MG63 (cell line): ENCODE measurements around the gene NFE2L1. TPM values are rescaled to one million over a fixed set of nuclear protein-coding genes. Genes with fewer than 3 reads are reported as not detected.

ENCODE experiments used
- DNase-seq: peaks from one replicate; pipeline ENCODE4 v3.0.0-alpha.2; 2020
- H3K27me3 ChIP-seq: fragments of 250-450 bp; sonication (Bioruptor Pico); 2 replicates; pipeline ENCODE4 v1.5.1; 2020; ENCODE audit warnings: mild to moderate bottlenecking, moderate library complexity
- H3K36me3 ChIP-seq: fragments of 250-450 bp; sonication (Bioruptor Pico); 2 replicates; pipeline ENCODE4 v1.5.1; 2020; ENCODE audit warnings: mild to moderate bottlenecking, moderate library complexity
- H3K4me3 ChIP-seq: fragments of 250-450 bp; sonication (Bioruptor Pico); 2 replicates; pipeline ENCODE4 v1.5.1; 2020; ENCODE audit warnings: mild to moderate bottlenecking, moderate library complexity
- H3K9me3 ChIP-seq: fragments of 250-450 bp; sonication (Bioruptor Pico); 2 replicates; pipeline ENCODE4 v1.5.1; 2020; ENCODE audit warnings: mild to moderate bottlenecking, moderate library complexity
- total RNA-seq: library from RNA; depleted of rRNA; stranded (reverse); fragments of >200 nt; shearing (Covaris generic); gene quantifications from 2 replicates; pipeline ENCODE4 v1.2.3, GENCODE V29; 2014; ENCODE audit warnings: low replicate concordance

The NFE2L1 gene
- total RNA-seq, 1 experiment from 2014 or later: 33.6 TPM

DNA sequence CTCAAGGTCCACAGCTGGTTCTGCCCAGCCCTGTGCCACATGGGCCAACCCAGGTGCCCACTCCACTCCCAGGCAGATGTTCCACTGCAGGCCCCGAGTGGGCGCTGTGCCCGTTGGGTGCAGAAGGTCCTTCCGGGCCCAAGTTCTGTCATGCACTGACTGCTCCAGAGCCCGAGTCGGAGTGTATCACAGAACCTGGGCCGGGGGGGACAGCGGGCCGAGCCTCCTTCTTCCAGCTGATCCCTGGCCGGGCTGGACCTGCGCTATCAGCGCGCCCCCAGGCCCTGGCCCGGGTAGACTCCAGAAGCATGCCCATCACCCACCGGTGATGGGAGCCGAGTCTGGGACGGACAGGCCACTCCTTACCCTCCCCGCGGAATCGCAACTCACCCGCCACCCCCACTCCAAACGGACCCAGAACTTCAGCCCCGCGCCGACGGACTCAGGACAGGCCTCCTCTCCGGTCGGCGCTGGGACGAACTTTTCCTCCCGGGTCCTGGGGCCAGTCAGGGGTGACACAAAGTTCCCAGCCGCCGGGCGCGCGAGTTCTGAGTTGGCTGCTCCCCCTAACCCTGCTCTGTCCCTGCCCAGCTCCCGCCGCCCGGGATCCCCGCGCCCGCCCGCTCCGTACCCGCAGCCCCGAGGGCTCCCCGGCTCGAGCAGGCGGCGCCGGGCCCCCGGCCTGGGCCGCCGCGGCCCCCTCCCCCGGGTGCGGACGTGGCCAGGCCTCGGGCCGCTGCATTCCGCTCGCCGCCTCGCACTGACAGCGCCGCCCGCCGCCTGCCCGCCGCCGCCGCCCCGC is 10.9 kb upstream of the NFE2L1 start, which contains the start of gene COPZ2:
Gene COPZ2, minus strand, starts transcription at position 762 of the 802 bp plus-strand sequence. Its CDS starts 20 bp downstream, at position 742.
- Histone ChIP-seq H3K9me3 (no peaks in the 10 kb centered on the region), H3K36me3 (peaks cover 18% of the 10 kb centered on the region), H3K4me3 (peak within 1 kb of the TSS; percentile 70), H3K27me3 (no peaks in the 10 kb centered on the region)
- peak; percentile 84 for DNase-seq

DNA sequence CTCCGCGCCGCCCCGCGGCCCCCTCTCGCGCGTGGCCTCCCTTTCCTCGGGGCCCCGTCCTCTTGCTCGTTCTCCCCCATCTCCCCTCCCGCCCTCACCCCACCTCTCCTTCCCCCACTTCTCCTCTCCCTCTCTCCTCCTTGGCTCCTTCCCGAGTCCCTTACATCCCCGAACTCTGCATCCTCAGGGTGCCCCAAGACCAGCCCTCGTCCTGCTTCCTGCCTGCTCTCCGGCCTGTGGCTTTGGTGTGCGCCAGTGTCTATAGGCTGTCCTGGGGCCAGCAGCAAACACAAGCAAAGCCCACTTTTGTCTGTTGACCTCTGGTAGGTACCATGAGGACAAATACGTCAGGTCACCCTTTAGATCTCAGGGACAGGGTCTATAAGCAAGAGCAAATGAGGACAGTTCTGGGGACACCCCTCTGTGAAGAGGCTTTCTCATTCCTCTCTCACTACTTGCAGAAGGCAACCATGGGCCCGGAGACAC is 10.3 kb upstream of the NFE2L1 start:
- Histone ChIP-seq H3K9me3 (no peaks in the 10 kb centered on the region), H3K4me3 (peak overlapping the region; percentile 35), H3K36me3 (peaks cover 13% of the 10 kb centered on the region), H3K27me3 (no peaks in the 10 kb centered on the region)
- no peak for DNase-seq

DNA sequence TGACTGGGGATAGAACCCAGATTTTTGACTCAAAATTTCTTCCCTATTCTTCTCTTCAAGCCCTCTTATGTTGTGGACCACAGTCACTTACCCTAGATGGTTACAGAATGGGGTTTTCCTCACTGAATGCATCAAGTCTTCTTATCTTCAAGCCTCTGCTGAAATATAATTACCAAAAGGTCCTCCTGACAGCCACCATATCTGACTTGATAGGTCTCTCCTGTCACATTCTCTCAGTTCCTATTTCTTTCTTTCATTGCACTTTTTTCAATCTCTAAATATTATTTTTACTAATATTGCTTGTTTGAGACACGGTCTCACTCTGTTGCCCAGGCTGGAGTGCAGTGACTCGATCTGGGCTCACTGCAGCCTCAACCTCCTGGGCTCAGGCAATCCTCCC is 9.5 kb upstream of the NFE2L1 start:
- peaks cover 13% of the 10 kb centered on the region for H3K36me3 ChIP-seq

DNA sequence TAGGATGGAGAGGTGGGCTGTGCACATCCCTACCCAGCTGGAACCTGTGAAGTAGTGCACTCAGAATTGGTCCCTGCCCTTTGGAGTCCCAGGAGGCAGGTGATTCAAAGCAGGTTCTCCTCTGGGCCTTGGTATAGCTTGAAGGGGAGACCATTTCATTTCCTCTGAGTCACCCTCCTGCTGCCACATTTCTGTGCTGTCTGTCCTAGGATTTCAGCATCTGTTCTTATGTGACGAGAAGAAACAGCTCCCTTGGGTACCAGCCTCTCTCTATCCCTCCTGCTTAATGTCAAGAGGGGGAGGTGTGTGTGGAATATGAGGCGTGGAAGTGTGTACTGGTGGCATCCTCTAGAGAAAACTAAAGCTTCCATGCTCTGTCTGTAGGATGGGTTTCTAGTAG is 5.0 kb upstream of the NFE2L1 start:
- Histone ChIP-seq H3K4me3 (no peak overlapping the region), H3K27me3 (no peaks in the 10 kb centered on the region), H3K9me3 (no peaks in the 10 kb centered on the region), H3K36me3 (peaks cover 9% of the 10 kb centered on the region; the same call in 1 of the 2 replicates)
- no peak for DNase-seq

More for the DNA sequence above, 9.5 kb upstream of the NFE2L1 start:
- Histone ChIP-seq H3K27me3 (no peaks in the 10 kb centered on the region), H3K9me3 (no peaks in the 10 kb centered on the region), H3K4me3 (no peak overlapping the region)
- no peak for DNase-seq

DNA sequence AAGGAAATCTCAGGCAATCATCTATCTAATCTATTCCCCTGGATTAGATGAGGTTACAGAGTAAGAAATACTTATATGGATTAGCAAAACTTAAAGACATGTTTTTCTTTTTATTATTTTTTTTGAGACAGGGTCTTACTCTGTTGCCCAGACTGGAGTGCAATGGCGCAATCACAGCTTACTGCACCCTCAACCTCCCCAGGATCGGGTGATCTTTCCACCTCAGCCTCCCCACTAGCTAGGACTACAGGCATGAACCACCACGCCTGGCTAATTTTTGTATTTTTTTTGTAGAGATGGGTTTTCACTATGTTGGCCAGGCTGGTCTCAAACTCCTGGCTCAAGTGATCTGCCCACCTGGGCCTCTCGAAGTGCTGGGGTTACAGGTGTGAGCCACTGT is 3.3 kb upstream of the NFE2L1 start:
- Histone ChIP-seq H3K9me3 (no peaks in the 10 kb centered on the region), H3K36me3 (peaks cover 9% of the 10 kb centered on the region; the same call in 1 of the 2 replicates), H3K4me3 (no peak overlapping the region), H3K27me3 (no peaks in the 10 kb centered on the region)
- DNase-seq: no peak

DNA sequence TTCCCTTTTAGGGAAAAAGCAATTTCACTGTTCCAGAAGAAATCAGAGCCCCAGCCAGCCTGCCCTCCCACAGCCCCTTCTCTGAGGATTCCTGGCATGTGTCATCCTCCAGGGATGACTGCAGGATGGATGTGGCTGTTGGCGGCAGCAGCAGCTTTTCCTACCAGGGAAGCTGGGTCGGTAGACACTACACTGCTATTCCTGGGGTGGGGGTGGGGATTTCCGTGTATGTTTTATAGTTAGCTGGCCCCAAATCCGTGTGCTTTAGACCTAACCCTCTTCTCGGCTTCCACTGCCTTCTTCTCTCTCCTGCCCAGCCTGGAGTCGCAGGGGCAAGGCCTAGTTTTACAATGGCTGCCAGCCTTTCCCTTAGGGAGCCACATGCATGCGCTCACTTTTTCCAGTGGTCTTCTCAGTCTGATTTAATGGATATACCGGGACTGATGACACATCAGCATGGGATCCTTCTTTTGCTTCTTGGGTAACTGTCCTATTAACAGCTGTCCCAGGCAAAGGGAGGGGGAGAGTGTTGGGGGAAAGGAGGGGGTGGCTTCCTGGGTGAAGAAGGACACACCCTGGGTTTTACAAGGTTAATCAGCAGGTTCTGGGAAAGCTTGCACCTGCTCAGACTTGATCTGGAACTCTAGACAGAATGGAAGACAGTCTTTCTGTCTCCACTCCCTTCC is 2.7 kb upstream of the NFE2L1 start:
- no peaks in the 10 kb centered on the region for H3K9me3 ChIP-seq
- no peak overlapping the region for H3K4me3 ChIP-seq
- DNase-seq: no peak
- no peaks in the 10 kb centered on the region for H3K27me3 ChIP-seq
- peaks cover 12% of the 10 kb centered on the region for H3K36me3 ChIP-seq

DNA sequence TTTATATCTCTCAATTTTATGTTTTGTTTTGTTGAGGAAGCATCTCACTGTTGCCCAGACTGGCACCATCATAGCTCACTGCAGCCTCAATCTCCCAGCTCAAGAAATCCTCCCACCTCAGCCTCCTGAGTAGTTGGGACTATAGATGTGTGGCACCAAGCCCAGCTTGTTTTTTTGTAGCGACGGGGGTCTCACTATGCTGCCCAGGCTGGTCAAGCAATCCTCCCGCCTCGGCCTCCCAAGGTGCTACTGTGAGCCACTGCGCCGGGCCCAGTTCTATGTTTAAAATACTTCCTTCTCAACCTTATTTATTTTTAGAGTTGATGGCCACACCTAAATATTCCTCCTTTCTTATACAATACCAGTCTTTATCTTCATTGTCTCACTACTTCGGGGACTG is 1.9 kb upstream of the NFE2L1 start:
- H3K4me3 ChIP-seq: peak overlapping the region; percentile 84
- H3K9me3 ChIP-seq: no peaks in the 10 kb centered on the region
- peaks cover 19% of the 10 kb centered on the region for H3K36me3 ChIP-seq
- DNase-seq: no peak
- no peaks in the 10 kb centered on the region for H3K27me3 ChIP-seq

DNA sequence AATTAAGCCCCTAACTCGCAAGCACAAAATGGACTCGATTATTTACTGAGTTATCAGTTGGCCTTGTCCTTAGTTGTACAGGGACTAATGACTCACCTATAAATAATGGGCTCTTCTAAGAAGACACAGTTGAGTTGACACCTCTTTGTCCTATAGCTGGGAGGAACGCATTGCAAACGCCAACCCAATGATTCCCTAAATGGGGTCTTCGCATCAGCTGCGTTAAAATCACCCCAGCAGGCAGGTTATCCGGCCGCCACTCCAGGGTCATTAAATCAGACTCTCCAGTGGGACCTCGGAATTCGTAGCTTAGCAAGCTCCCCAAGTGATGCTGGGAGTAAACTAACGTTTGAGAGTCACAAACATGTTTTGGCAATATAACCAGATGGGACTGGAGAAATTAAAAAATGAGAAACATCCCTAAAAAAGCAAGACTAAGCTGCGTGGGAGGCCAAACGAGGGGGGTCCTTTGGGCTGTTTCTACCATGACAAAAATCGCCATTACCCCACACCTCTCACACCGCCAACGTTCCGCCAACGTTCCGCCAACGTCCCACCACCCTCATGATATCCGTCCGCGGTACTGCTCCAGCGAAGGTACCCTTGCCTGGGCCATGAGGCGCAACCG is 932 bp upstream of the NFE2L1 start:
- no peaks in the 10 kb centered on the region for H3K27me3 ChIP-seq
- no peak for DNase-seq
- no peaks in the 10 kb centered on the region for H3K9me3 ChIP-seq
- peaks cover 27% of the 10 kb centered on the region for H3K36me3 ChIP-seq
- peak overlapping the region; percentile 84 for H3K4me3 ChIP-seq

DNA sequence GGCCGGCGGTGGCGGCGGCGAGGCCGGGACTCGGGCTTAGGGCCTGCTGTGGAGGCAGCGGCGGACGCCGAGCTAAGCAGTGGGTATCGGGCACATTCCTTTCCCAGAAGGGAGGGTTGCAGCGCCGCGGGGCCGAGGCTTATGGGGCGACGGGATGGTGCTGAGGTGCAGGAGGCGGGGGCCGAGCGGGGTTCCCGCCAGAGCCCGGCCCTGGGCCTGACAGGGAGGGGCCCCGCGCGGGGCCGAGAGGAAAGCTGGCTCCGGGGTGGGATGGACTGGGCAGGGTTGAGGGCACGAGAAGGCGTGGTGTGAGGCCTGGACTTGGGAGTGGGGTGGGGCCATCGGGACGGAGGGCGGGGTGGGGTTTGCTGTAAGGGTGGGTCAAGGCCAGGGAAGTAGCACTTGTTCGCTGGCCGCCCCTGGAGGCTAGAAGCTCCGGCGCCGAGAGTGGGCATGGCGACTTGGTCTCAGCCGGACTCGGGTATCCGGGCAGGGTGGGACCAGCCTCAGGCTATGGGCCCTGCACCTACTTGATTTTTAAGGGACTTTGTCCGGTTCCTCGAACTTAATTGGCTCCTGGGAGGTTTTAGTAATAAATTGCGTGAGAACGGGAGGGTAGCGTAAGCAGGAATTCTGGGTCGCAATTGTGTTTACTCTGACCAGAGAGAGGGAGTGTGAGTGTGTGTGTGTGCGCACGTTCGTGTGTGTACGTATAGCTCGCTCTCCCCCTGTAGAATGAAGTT is 396 bp downstream of the NFE2L1 start:
- peak; percentile 98 for DNase-seq
- Histone ChIP-seq H3K36me3 (peaks cover 40% of the 10 kb centered on the region), H3K4me3 (peak overlapping the region; percentile 84), H3K27me3 (no peaks in the 10 kb centered on the region), H3K9me3 (no peaks in the 10 kb centered on the region)

DNA sequence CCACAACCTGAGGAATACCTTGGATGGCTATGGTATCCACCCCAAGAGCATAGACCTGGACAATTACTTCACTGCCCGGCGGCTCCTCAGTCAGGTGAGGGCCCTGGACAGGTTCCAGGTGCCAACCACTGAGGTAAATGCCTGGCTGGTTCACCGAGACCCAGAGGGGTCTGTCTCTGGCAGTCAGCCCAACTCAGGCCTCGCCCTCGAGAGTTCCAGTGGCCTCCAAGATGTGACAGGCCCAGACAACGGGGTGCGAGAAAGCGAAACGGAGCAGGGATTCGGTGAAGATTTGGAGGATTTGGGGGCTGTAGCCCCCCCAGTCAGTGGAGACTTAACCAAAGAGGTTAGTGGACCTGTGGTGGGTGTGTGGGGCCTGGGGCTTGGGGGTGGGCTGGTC is 3.1 kb downstream of the NFE2L1 start:
- Histone ChIP-seq H3K36me3 (peaks cover 61% of the 10 kb centered on the region), H3K4me3 (no peak overlapping the region), H3K9me3 (no peaks in the 10 kb centered on the region), H3K27me3 (no peaks in the 10 kb centered on the region)
- no peak for DNase-seq

DNA sequence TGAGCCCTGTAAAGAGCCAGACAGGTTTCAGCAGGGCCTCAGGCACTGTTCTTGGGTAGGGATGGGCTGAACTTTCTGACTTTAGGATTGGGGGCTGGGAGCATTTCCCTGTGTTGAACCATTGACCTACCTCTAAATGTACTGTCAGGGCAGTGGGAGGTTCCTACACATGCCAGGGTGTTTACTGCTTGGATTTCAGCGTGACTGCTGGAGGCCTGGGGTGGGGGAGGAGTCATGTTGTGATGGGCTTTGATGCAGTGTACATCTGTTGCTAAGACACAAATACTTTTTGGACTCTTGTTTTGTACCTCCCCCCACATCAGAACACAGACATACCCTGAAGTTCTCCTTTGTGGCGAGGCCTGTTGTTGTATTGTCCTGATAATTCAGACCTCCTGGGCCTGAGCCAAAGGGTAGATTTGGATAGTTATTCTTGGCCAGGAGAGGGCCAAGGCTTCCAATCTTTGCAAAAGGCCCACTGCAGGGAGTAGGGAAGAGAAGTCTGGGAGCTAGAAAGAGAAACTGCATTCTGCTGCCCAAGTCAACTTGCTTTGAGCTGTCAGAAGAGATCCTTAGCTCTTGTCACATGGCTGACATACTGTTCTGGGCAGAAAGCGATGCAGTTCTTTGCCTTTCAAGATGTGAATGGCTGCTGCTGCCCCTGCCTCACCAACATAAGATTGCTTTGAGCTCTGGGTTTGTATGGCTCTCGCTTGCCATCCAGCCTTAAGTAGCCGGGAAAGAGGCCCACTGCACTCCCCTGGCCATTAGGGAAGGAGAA is 3.7 kb downstream of the NFE2L1 start:
- H3K36me3 ChIP-seq: peaks cover 62% of the 10 kb centered on the region
- H3K9me3 ChIP-seq: no peaks in the 10 kb centered on the region
- no peaks in the 10 kb centered on the region for H3K27me3 ChIP-seq
- DNase-seq: peak; percentile 79
- H3K4me3 ChIP-seq: peak overlapping the region; percentile 14; the same call in 1 of the 2 replicates

DNA sequence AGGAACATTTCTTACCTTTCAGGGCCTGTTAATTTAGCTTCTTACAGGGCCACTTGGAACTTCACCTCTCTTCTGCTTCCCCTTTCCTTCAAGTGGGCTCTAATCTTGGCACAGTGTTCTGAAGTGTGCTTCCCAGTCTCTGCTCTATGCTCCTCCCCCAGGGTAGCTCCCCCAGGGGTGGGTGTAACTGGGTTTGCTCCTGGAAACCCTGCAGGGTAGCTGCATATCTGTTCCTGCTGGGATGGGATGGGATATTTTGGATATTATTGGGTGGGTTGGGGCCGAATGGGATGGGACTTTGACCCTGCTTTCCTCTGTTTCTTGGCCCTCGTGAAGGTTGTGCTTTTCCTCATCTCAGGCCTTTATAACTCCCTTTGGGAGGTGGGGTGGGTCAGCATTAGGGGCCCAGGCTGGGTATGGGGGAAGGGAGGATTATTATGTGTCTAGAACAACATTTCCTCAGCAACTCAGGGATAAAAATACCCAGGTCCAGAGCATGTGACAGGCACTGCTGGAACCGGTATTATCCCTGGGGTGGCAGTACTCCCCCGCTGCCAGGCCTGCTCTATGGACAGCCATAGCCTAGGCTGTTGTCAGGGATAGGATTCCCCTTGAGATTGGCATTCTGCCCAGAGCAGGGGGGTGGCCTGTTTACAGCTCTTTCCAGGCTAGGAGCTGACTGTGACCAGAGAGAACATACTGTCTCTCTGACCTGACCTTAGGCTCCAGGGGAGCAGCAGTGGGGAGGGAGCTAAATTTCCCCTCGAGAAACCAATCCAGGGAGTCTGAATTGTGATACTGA is 5.0 kb downstream of the NFE2L1 start:
- H3K9me3 ChIP-seq: no peaks in the 10 kb centered on the region
- no peaks in the 10 kb centered on the region for H3K27me3 ChIP-seq
- peak; percentile 48 for DNase-seq
- peaks cover 75% of the 10 kb centered on the region for H3K36me3 ChIP-seq
- no peak overlapping the region for H3K4me3 ChIP-seq

DNA sequence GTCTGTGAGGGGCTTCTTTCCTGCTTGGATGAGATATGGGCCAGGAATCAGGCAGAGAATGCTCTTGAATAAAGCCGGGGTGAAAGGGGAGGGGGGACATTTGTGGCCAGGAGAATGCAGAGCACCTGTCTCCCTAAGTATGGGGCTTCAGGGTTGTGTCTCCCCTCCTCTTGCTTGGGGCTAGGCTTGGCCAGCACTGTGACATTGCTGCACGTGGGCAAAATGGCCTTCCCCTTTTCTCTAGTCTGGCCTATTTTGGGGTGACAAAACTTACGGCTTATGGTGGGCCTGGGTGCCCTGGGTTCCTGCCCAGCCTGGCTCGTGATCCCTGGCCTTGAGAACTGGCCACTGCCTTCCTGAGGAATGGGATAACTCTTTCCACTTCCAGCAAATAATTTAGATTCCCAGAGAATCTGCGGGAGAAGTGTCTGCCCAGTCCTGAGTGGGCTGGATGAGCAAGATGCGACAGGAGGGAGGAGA is 5.6 kb downstream of the NFE2L1 start:
- Histone ChIP-seq H3K36me3 (peaks cover 81% of the 10 kb centered on the region), H3K4me3 (no peak overlapping the region)

DNA sequence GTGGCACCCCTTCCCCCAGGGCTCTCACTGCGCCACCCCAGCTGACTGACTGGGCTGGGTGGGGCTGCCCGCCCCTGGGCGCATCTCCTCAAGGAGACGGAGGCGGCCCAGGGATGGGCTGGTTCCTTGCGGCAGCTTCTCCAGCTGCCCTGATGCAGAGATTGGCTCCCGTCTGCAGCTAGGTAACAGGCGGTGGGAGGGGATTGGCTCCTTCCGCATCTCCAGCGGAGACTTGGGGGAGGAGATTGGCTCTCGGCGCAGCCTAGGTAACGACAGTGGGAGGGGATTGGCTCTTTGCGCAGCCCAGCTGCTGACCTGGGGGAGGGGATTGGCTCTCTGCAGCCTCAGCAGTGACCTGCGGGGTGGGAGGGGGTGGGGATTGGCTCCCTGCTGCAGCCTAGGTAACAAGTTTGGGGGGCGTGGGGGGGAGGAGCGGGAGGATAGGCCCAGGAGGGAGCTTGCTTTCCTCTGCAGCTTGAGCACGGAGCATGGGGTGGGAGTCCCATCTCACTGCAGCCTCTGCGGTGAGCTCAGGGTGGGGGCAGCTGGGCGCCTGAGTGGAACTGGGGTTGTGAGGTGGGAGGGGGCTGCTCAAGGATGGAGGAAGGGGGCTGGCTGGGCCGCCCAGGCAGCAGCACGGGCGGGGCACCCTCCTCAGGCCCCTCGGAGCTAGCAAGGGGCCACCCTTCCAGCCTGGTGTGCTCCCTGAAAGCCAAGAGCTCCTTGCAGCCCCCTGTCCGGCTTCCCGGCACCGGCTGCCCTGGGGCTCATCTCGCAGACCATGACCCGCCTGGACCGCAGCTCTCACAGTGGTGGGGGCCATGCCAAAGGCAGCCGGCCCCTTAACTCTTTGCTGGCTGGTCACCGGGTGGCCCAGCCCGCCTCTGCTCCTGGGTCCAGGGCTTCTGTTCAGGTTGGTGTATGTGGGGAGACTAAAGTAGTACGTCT is 6.4 kb downstream of the NFE2L1 start:
- peaks cover 88% of the 10 kb centered on the region for H3K36me3 ChIP-seq
- H3K9me3 ChIP-seq: no peaks in the 10 kb centered on the region
- H3K27me3 ChIP-seq: no peaks in the 10 kb centered on the region
- H3K4me3 ChIP-seq: no peak overlapping the region
- DNase-seq: no peak

More for the DNA sequence above, 5.6 kb downstream of the NFE2L1 start:
- H3K27me3 ChIP-seq: no peaks in the 10 kb centered on the region
- H3K9me3 ChIP-seq: no peaks in the 10 kb centered on the region
- DNase-seq: no peak
